ENCODE data around the gene EEF1E1. TPM values are rescaled to one million over a fixed set of nuclear protein-coding genes. Genes with fewer than 3 reads are reported as not detected.

EEF1E1 gene
- total RNA-seq, 4 donors from 2014 or later = 6.2 to 70.1 (median 17.0) TPM

GRCh38 chr6:8105791-8106190 is 3.4 kb upstream of the EEF1E1 start:
- no peak for TF ChIP-seq CTCF (IDR thresholded peaks at IDR 0.05)
- no peak for TF ChIP-seq POLR2A (IDR thresholded peaks at IDR 0.05)
- Histone ChIP-seq H3K4me3 (no peak overlapping the region), H3K36me3 (no peaks in the 10 kb centered on the region), H3K4me1 (peaks cover 0 to 9% (median 2%) of the 10 kb centered on the region in 4 donors), H3K9me3 (no peaks in the 10 kb centered on the region), H3K27ac (no peak overlapping the region), H3K27me3 (no peaks in the 10 kb centered on the region)
- DNase-seq = no peak

- Histone ChIP-seq H3K9me3 (no peaks in the 10 kb centered on the region), H3K36me3 (no peaks in the 10 kb centered on the region), H3K4me3 (no peak overlapping the region), H3K4me1 (peaks cover 0 to 15% (median 2%) of the 10 kb centered on the region in 4 donors), H3K27me3 (no peaks in the 10 kb centered on the region), H3K27ac (no peak overlapping the region)
- no peak for TF ChIP-seq CTCF (IDR thresholded peaks at IDR 0.05)
- no peak for TF ChIP-seq POLR2A (IDR thresholded peaks at IDR 0.05)
- DNase-seq = no peak
Observed at GRCh38 chr6:8103726-8104125, 1.4 kb upstream of the EEF1E1 start.

- no peak overlapping the region for H3K4me3 ChIP-seq
Observed at GRCh38 chr6:8100159-8100854, 2.0 kb downstream of the EEF1E1 start.

GRCh38 chr6:8090650-8091049 is 11.7 kb downstream of the EEF1E1 start:
- H3K36me3 ChIP-seq = peaks cover 0 to 42% (median 0%) of the 10 kb centered on the region in 3 donors
- TF ChIP-seq CTCF (IDR thresholded peaks at IDR 0.05) = no peak
- no peaks in the 10 kb centered on the region for H3K9me3 ChIP-seq

More at GRCh38 chr6:8100159-8100854, 2.0 kb downstream of the EEF1E1 start:
- TF ChIP-seq POLR2A (IDR thresholded peaks at IDR 0.05) = no peak
- no peak for TF ChIP-seq CTCF (IDR thresholded peaks at IDR 0.05)
- Histone ChIP-seq H3K4me1 (peaks cover 0 to 15% (median 2%) of the 10 kb centered on the region in 4 donors), H3K27me3 (no peaks in the 10 kb centered on the region), H3K9me3 (no peaks in the 10 kb centered on the region), H3K27ac (no peak overlapping the region), H3K36me3 (peaks cover 0 to 14% (median 0%) of the 10 kb centered on the region in 3 donors)
- no peak for DNase-seq

GRCh38 chr6:8088886-8089285 is 13.5 kb downstream of the EEF1E1 start:
- Histone ChIP-seq H3K27ac (no peak overlapping the region), H3K27me3 (no peaks in the 10 kb centered on the region), H3K9me3 (no peaks in the 10 kb centered on the region), H3K4me1 (no peaks in the 10 kb centered on the region), H3K4me3 (no peak overlapping the region), H3K36me3 (peaks cover 0 to 27% (median 0%) of the 10 kb centered on the region in 3 donors)
- TF ChIP-seq CTCF (IDR thresholded peaks at IDR 0.05) (no peak), POLR2A (IDR thresholded peaks at IDR 0.05) (no peak)
- no peak for DNase-seq

More at GRCh38 chr6:8090650-8091049, 11.7 kb downstream of the EEF1E1 start:
- Histone ChIP-seq H3K4me3 (no peak overlapping the region), H3K27me3 (no peaks in the 10 kb centered on the region), H3K4me1 (no peaks in the 10 kb centered on the region), H3K27ac (no peak overlapping the region)
- DNase-seq = no peak
